ENCODE measurements around the gene CRKL.

Gene CRKL

GRCh38 chr22:20986365-20986764, 69.2 kb downstream of the CRKL start:
- TF ChIP-seq CTCF (IDR thresholded peaks at IDR 0.05; ENCODE audit: low read depth, low read length) = no peak
- no peak for DNase-seq (ENCODE audit: low read depth in 2 of 2)
- H3K4me3 ChIP-seq (replicated peaks in 1 of 2; ENCODE audit: low read depth in 2 of 2, low read length in 2 of 2) = no peak overlapping the region

- no peak overlapping the region for H3K4me3 ChIP-seq (replicated peaks in 1 of 2; ENCODE audit: low read depth in 2 of 2, low read length in 2 of 2)
- TF ChIP-seq CTCF (IDR thresholded peaks at IDR 0.05; ENCODE audit: low read depth, low read length) = no peak
- no peak for DNase-seq (ENCODE audit: low read depth in 2 of 2)
Observed at GRCh38 chr22:20987375-20987774, 70.2 kb downstream of the CRKL start.

GRCh38 chr22:20988573-20989322, 71.5 kb downstream of the CRKL start:
- no peak for DNase-seq (ENCODE audit: low read depth in 2 of 2)
- H3K4me3 ChIP-seq (replicated peaks in 1 of 2; ENCODE audit: low read depth in 2 of 2, low read length in 2 of 2) = no peak overlapping the region
- no peak for TF ChIP-seq CTCF (IDR thresholded peaks at IDR 0.05; ENCODE audit: low read depth, low read length)

- H3K4me3 ChIP-seq (replicated peaks in 1 of 2; ENCODE audit: low read depth in 2 of 2, low read length in 2 of 2) = no peak overlapping the region
- no peak for TF ChIP-seq CTCF (IDR thresholded peaks at IDR 0.05; ENCODE audit: low read depth, low read length)
- DNase-seq (ENCODE audit: low read depth in 2 of 2) = no peak
Observed at GRCh38 chr22:20989323-20990138, 72.3 kb downstream of the CRKL start.

- DNase-seq (ENCODE audit: low read depth in 2 of 2) = no peak
- TF ChIP-seq CTCF (IDR thresholded peaks at IDR 0.05; ENCODE audit: low read depth, low read length) = no peak
- H3K4me3 ChIP-seq (replicated peaks in 1 of 2; ENCODE audit: low read depth in 2 of 2, low read length in 2 of 2) = no peak overlapping the region
Observed at GRCh38 chr22:20990184-20991180, 73.3 kb downstream of the CRKL start.
